HEK293 (cell line): Measurements from ENCODE around the gene B9D1.

Experiments used
- BCL11A ChIP-seq: fragments of 450-650 bp; formaldehyde crosslinking; IDR thresholded peaks from 2 replicates; pipeline ENCODE4 v1.5.1; 2016; ENCODE audit warnings: low read depth, missing biosample characterization, missing genetic modification characterization
- GLI2 ChIP-seq: fragments of 450-650 bp; formaldehyde crosslinking; IDR thresholded peaks from 2 replicates; pipeline ENCODE4; 2017; ENCODE audit warnings: missing biosample characterization, missing genetic modification characterization, low read depth, borderline replicate concordance
- KLF7 ChIP-seq: fragments of 450-650 bp; formaldehyde crosslinking; IDR thresholded peaks from 2 replicates; pipeline ENCODE4 v1.5.1; 2016; ENCODE audit warnings: missing biosample characterization, missing genetic modification characterization, borderline replicate concordance
- SCRT1 ChIP-seq: fragments of 450-650 bp; formaldehyde crosslinking; IDR thresholded peaks from 2 replicates; pipeline ENCODE4 v1.5.1; 2016; ENCODE audit warnings: missing biosample characterization, missing genetic modification characterization, borderline replicate concordance
- TRIM28 ChIP-seq: IDR thresholded peaks from 2 replicates; pipeline ENCODE4 v1.6.1; 2011; ENCODE audit warnings: low read length, control low read depth, borderline replicate concordance
- ZIC2 ChIP-seq: fragments of 450-650 bp; formaldehyde crosslinking; IDR thresholded peaks from 2 replicates; pipeline ENCODE4 v1.5.1; 2016; ENCODE audit warnings: missing biosample characterization, missing genetic modification characterization
- ZNF132 ChIP-seq: fragments of 450-650 bp; formaldehyde crosslinking; IDR thresholded peaks from 2 replicates; pipeline ENCODE4 v1.5.1; 2017; ENCODE audit warnings: missing biosample characterization, missing genetic modification characterization, borderline replicate concordance
- ZNF138 ChIP-seq: fragments of 450-650 bp; formaldehyde crosslinking; IDR thresholded peaks from 2 replicates; pipeline ENCODE4 v1.5.1; 2016; ENCODE audit warnings: missing biosample characterization, missing genetic modification characterization, borderline replicate concordance
- ZNF140 ChIP-seq: fragments of 450-650 bp; formaldehyde crosslinking; IDR thresholded peaks from 2 replicates; pipeline ENCODE4 v1.5.1; 2016; ENCODE audit warnings: missing biosample characterization, missing genetic modification characterization
- ZNF175 ChIP-seq: fragments of 450-650 bp; formaldehyde crosslinking; IDR thresholded peaks from 2 replicates; pipeline ENCODE4 v1.5.1; 2016; ENCODE audit warnings: missing biosample characterization, missing genetic modification characterization
- ZNF341 ChIP-seq: fragments of 450-650 bp; formaldehyde crosslinking; IDR thresholded peaks from 2 replicates; pipeline ENCODE4; 2016; ENCODE audit warnings: low read depth, missing biosample characterization, missing genetic modification characterization
- ZNF404 ChIP-seq: fragments of 450-650 bp; formaldehyde crosslinking; IDR thresholded peaks from 2 replicates; pipeline ENCODE4 v1.5.1; 2017; ENCODE audit warnings: missing biosample characterization, missing genetic modification characterization
- ZNF510 ChIP-seq: fragments of 450-650 bp; formaldehyde crosslinking; IDR thresholded peaks from 2 replicates; pipeline ENCODE4 v1.5.1; 2018; ENCODE audit warnings: mild to moderate bottlenecking, missing genetic modification characterization, missing biosample characterization; ENCODE audit not compliant: insufficient replicate concordance
- ZNF791 ChIP-seq: fragments of 450-650 bp; formaldehyde crosslinking; IDR thresholded peaks from 2 replicates; pipeline ENCODE4 v1.5.1; 2016; ENCODE audit warnings: missing biosample characterization, missing genetic modification characterization
- ZSCAN23 ChIP-seq: fragments of 450-650 bp; formaldehyde crosslinking; IDR thresholded peaks from 2 replicates; pipeline ENCODE4 v1.5.1; 2016; ENCODE audit warnings: missing biosample characterization, missing genetic modification characterization
- TF ChIP-seq, protein P1 (sequence below): fragments of 450-650 bp; formaldehyde crosslinking; IDR thresholded peaks from 2 replicates; pipeline ENCODE4 v1.5.1; 2016; ENCODE audit warnings: missing biosample characterization, missing genetic modification characterization
- TF ChIP-seq, protein P2 (sequence below): fragments of 450-650 bp; formaldehyde crosslinking; IDR thresholded peaks from 2 replicates; pipeline ENCODE4 v1.5.1; 2016; ENCODE audit warnings: missing biosample characterization, missing genetic modification characterization
- TF ChIP-seq, protein P3 (sequence below): fragments of 450-650 bp; formaldehyde crosslinking; conservative IDR thresholded peaks from 2 replicates; pipeline ENCODE4 v1.5.1; 2016; ENCODE audit warnings: low read depth, missing biosample characterization, missing genetic modification characterization
- TF ChIP-seq, protein P4 (sequence below): fragments of 450-650 bp; formaldehyde crosslinking; IDR thresholded peaks from 2 replicates; pipeline ENCODE4 v1.5.1; 2016; ENCODE audit warnings: missing biosample characterization, missing genetic modification characterization
- TF ChIP-seq, protein P5 (sequence below): fragments of 450-650 bp; formaldehyde crosslinking; IDR thresholded peaks from 2 replicates; pipeline ENCODE4 v1.5.1; 2017; ENCODE audit warnings: missing biosample characterization, missing genetic modification characterization
- TF ChIP-seq, protein P6 (sequence below): fragments of 450-650 bp; formaldehyde crosslinking; IDR thresholded peaks from 2 replicates; pipeline ENCODE4 v1.5.1; 2017; ENCODE audit warnings: missing biosample characterization, missing genetic modification characterization

Gene B9D1

DNA sequence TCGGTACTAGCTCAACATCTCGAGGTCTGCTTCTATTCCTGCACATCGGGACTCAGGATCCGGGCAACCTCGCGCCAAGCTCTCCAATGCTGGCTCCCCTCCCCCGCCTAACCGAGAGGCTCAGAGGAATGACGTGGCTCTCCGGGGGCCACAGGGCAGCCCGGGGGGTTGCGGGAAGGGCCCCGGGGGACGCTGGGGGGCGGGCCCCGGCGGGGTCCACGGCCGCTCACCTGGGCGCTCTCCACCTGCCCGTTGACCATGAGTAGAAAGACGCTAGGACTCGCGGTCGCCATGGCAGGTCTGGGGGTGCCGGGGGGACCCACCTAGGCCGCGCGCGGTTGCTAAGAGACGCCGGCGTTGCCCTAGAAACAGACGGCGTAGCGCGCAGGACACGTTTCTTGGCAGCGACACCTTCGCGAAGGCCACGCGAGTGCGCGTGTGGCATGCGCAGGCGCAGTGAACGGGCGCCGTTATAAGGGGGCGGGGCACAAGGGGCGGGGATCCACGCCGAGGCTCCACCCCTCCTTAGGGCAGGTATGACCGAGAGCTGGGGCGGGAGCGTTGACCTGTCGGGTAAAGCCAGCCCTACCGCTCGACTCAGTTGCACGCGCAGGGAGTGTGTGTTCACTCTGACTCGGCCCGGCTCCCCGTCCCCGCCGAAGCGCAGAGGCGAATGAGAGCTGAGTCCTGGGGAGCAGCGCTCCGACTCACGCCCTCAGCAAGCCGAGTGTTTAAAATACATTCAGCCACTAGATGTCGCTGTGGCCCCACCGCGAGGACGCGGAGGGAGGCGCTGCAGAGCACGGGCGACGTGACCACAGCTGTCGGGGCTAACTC is at the start of gene B9D1 (continued):
- TF ChIP-seq, protein P1, sequence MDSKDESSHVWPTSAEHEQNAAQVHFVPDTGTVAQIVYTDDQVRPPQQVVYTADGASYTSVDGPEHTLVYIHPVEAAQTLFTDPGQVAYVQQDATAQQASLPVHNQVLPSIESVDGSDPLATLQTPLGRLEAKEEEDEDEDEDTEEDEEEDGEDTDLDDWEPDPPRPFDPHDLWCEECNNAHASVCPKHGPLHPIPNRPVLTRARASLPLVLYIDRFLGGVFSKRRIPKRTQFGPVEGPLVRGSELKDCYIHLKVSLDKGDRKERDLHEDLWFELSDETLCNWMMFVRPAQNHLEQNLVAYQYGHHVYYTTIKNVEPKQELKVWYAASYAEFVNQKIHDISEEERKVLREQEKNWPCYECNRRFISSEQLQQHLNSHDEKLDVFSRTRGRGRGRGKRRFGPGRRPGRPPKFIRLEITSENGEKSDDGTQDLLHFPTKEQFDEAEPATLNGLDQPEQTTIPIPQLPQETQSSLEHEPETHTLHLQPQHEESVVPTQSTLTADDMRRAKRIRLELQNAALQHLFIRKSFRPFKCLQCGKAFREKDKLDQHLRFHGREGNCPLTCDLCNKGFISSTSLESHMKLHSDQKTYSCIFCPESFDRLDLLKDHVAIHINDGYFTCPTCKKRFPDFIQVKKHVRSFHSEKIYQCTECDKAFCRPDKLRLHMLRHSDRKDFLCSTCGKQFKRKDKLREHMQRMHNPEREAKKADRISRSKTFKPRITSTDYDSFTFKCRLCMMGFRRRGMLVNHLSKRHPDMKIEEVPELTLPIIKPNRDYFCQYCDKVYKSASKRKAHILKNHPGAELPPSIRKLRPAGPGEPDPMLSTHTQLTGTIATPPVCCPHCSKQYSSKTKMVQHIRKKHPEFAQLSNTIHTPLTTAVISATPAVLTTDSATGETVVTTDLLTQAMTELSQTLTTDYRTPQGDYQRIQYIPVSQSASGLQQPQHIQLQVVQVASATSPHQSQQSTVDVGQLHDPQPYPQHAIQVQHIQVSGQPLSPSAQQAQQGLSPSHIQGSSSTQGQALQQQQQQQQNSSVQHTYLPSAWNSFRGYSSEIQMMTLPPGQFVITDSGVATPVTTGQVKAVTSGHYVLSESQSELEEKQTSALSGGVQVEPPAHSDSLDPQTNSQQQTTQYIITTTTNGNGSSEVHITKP = no peak; the same call in none of the 2 replicates
- TF ChIP-seq ZIC2 (tag by site-specific recombination) (peak; percentile 58), ZSCAN23 (tag by site-specific recombination) (no peak), ZNF140 (no peak), ZNF138 (tag by site-specific recombination) (no peak), ZNF791 (tag by site-specific recombination) (no peak), ZNF404 (no peak), BCL11A (tag by site-specific recombination) (peak; percentile 54; the same call in 1 of the 2 replicates), KLF7 (tag by site-specific recombination) (no peak), ZNF132 (tag by site-specific recombination) (no peak), TRIM28 (peak; percentile 35; the same call in 1 of the 2 replicates), ZNF175 (tag by site-specific recombination) (no peak), ZNF510 (tag by site-specific recombination) (no peak), GLI2 (tag by site-specific recombination) (no peak), SCRT1 (tag by site-specific recombination) (no peak), ZNF341 (tag by site-specific recombination) (peak; percentile 97)
- TF ChIP-seq, protein P2, sequence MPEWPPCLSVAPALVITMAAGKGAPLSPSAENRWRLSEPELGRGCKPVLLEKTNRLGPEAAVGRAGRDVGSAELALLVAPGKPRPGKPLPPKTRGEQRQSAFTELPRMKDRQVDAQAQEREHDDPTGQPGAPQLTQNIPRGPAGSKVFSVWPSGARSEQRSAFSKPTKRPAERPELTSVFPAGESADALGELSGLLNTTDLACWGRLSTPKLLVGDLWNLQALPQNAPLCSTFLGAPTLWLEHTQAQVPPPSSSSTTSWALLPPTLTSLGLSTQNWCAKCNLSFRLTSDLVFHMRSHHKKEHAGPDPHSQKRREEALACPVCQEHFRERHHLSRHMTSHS (tag by site-specific recombination) = no peak
- TF ChIP-seq, protein P3, sequence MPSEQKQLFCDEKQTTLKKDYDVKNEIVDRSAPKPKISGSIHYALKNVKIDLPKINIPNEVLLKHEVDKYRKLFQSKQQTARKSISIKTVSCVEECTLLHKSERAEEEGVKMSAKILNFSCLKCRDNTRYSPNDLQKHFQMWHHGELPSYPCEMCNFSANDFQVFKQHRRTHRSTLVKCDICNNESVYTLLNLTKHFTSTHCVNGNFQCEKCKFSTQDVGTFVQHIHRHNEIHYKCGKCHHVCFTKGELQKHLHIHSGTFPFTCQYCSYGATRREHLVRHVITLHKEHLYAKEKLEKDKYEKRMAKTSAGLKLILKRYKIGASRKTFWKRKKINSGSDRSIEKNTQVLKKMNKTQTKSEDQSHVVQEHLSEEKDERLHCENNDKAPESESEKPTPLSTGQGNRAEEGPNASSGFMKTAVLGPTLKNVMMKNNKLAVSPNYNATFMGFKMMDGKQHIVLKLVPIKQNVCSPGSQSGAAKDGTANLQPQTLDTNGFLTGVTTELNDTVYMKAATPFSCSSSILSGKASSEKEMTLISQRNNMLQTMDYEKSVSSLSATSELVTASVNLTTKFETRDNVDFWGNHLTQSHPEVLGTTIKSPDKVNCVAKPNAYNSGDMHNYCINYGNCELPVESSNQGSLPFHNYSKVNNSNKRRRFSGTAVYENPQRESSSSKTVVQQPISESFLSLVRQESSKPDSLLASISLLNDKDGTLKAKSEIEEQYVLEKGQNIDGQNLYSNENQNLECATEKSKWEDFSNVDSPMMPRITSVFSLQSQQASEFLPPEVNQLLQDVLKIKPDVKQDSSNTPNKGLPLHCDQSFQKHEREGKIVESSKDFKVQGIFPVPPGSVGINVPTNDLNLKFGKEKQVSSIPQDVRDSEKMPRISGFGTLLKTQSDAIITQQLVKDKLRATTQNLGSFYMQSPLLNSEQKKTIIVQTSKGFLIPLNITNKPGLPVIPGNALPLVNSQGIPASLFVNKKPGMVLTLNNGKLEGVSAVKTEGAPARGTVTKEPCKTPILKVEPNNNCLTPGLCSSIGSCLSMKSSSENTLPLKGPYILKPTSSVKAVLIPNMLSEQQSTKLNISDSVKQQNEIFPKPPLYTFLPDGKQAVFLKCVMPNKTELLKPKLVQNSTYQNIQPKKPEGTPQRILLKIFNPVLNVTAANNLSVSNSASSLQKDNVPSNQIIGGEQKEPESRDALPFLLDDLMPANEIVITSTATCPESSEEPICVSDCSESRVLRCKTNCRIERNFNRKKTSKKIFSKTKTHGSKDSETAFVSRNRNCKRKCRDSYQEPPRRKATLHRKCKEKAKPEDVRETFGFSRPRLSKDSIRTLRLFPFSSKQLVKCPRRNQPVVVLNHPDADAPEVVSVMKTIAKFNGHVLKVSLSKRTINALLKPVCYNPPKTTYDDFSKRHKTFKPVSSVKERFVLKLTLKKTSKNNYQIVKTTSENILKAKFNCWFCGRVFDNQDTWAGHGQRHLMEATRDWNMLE (tag by site-specific recombination) = no peak
- TF ChIP-seq, protein P4, sequence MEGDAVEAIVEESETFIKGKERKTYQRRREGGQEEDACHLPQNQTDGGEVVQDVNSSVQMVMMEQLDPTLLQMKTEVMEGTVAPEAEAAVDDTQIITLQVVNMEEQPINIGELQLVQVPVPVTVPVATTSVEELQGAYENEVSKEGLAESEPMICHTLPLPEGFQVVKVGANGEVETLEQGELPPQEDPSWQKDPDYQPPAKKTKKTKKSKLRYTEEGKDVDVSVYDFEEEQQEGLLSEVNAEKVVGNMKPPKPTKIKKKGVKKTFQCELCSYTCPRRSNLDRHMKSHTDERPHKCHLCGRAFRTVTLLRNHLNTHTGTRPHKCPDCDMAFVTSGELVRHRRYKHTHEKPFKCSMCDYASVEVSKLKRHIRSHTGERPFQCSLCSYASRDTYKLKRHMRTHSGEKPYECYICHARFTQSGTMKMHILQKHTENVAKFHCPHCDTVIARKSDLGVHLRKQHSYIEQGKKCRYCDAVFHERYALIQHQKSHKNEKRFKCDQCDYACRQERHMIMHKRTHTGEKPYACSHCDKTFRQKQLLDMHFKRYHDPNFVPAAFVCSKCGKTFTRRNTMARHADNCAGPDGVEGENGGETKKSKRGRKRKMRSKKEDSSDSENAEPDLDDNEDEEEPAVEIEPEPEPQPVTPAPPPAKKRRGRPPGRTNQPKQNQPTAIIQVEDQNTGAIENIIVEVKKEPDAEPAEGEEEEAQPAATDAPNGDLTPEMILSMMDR = peak; percentile 100
- TF ChIP-seq, protein P5, sequence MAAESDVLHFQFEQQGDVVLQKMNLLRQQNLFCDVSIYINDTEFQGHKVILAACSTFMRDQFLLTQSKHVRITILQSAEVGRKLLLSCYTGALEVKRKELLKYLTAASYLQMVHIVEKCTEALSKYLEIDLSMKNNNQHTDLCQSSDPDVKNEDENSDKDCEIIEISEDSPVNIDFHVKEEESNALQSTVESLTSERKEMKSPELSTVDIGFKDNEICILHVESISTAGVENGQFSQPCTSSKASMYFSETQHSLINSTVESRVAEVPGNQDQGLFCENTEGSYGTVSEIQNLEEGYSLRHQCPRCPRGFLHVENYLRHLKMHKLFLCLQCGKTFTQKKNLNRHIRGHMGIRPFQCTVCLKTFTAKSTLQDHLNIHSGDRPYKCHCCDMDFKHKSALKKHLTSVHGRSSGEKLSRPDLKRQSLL (tag by site-specific recombination) = no peak
- TF ChIP-seq, protein P6, sequence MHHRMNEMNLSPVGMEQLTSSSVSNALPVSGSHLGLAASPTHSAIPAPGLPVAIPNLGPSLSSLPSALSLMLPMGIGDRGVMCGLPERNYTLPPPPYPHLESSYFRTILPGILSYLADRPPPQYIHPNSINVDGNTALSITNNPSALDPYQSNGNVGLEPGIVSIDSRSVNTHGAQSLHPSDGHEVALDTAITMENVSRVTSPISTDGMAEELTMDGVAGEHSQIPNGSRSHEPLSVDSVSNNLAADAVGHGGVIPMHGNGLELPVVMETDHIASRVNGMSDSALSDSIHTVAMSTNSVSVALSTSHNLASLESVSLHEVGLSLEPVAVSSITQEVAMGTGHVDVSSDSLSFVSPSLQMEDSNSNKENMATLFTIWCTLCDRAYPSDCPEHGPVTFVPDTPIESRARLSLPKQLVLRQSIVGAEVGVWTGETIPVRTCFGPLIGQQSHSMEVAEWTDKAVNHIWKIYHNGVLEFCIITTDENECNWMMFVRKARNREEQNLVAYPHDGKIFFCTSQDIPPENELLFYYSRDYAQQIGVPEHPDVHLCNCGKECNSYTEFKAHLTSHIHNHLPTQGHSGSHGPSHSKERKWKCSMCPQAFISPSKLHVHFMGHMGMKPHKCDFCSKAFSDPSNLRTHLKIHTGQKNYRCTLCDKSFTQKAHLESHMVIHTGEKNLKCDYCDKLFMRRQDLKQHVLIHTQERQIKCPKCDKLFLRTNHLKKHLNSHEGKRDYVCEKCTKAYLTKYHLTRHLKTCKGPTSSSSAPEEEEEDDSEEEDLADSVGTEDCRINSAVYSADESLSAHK (tag by site-specific recombination) = peak; percentile 34
